HG02840 (cell line): Measurements from ENCODE around the gene PAX5.

Experiments used
- ATAC-seq: cut with Tn5 transposase; IDR thresholded peaks from one replicate; pipeline ENCODE4 v1.9.1; 2021; ENCODE audit warnings: mild to moderate bottlenecking, moderate library complexity, moderate number of reproducible peaks; ENCODE audit not compliant: unreplicated experiment, low FRiP score

The PAX5 gene

GRCh38 chr9:36842560-36843530, 191.2 kb downstream of the PAX5 start:
- no peak for ATAC-seq

GRCh38 chr9:36840898-36841536, 193.1 kb downstream of the PAX5 start:
- ATAC-seq = no peak

DNA sequence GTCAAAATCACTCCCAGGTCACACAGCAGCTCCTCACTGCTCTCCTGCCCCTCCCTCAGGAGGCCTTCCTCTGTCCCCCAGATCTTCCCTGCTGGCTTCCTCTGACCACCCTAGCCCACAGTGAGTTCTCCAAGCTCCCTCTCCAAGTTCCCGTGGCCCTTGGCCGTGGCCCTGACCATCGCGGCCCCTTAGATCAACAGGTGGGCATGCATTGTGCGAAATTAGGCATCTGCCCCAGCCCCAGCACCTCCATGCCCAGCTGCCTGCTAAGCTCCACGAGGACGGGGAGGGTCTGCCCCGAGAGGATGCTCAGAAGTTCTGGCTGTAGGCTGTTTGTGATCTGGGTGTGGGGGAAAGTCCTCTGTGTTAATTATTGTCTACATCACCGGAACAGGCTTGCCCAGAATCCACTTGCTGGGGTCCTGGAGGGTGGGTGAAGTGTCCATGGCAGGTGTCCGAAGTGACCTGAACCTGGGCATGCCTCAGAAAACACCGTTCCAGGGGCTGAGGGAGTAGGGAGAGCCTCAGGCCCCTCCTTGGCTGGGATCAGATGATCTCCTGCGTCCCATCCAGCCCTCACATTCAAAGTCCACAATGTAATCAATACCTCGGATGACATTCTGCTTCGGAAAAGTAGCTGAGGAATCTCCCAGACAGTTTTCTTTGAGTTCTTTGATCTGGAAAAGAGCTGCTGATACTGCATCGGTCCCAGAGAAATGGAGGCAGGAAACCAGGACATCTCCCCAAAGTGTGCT, 194.8 kb downstream of the PAX5 start:
- ATAC-seq = no peak

DNA sequence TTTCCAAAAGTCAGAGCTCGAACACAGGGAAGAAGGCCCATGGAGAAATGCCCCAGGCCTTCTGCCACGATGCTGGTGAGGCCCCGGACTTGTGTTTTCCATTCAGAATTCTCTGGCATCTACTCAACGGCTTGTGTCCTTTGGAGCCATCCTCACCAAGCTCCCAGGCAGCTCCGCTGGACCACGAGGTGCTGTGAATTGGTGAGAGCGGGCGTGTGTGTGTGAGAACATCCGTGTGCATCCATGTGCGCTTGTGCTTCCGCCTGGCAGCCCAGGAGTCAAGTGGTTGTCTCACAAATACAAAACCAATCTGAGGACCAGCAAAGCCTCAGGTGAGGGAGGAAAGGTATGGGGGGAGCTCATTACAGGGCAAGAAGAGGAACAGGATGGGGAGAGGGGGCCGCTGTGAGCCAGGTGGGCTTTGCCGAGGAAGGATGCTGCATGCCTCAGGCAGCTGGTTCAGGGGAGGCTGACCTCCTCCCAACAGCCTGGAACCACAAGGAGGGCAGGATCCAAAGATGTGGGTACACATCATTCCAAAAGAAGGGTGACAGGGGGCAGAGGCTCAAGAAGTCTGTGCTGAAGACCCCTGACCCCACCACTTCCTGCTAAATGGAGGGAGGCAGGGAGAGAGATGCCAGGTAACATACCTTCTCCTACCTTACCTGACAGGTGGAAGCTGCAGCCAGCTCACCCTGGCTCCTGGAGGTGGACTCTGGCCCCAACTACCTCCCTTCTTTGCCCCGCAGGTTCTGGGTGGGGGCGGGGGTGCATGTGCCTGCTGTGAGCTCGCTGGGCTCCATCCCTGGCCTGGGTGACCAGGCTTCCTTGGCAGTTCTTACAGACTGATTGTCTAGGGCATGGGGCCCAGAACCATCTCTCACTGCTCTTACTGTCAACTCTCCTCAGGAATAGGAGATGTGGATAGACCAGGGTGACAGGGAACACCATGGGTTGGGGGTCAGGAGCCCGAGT, 196.3 kb downstream of the PAX5 start:
- no peak for ATAC-seq

DNA sequence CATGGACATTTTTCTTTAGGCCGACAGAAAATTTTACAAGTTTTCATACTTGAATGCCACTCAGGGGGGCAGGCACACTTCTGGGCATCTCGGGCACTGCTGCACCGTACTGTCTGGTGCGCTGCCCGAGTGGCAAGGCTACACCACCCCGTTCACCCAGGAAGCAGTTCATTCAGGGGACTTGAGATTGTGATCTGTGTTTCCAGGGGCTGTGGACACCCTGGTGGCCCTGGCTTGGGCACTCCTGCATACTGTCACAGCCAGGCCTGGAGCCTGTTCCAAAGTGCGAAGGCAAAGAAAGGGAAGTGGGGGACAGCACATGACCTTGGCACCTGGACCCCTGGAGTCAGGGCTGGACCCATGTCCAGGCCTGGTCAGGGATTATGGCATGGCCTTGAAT, 197.6 kb downstream of the PAX5 start:
- ATAC-seq = no peak

DNA sequence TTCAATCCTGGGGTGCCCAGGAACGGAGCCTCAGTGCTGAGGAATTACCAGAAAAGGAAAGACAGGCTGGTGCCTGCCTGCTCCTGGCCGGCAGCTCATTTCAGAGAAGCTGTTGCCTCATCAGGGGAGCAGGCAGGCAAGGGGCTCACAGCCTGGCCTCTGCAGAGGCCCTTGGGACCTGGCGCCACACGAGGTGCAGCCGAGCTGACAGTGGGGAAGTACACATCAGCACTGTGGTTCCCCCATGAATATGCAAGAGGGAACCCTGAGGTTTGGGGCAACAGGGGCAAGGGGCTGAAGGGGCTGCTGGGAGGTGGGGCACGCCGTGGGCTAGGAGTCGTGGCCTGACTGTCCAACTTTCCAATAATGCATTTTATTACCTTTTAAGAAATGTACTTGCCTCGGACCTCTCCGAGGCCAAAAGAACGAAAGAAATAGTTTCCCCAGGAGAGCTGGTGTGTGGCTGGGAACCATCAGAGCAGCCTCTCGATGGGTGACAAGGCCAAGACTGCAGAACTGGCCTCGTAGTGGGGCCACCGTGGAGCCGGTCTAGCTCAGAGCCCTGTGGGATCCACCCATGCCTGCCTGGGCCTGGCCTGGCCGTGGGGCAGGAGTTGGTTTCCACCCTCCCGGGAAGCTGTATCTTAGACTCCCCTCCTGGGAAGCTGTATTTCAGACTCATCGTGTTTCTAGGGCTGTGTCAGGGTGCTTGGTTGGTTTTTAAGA, 198.6 kb downstream of the PAX5 start:
- ATAC-seq = no peak

DNA sequence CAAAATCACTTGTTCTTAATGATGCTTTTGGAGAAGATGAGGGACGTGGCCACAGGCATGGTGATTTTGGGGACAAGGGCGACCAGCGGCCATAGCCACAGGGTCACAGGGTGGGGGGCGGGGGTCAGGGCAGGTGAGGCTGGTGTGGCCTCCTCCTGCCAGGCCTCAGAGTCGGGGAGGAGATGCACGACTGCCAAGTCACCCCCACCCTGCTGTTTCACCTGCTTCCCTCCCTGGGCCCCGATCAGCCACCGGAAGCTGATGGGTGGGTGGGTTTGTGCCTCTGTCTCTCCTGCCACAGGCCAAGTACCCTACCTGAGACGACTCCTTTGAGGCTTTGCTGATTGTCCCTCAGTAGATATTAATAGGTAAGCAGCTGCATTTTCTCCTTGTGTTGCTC, 199.3 kb downstream of the PAX5 start:
- ATAC-seq = no peak

- no peak for ATAC-seq
These were observed 200.1 kb downstream of the PAX5 start for GRCh38 chr9:36833954-36834353.

- ATAC-seq = no peak
These were observed 201.8 kb downstream of the PAX5 start for GRCh38 chr9:36832164-36832795.

GRCh38 chr9:36831381-36832161, 202.5 kb downstream of the PAX5 start:
- no peak for ATAC-seq

GRCh38 chr9:36828611-36829013, 205.5 kb downstream of the PAX5 start:
- no peak for ATAC-seq

DNA sequence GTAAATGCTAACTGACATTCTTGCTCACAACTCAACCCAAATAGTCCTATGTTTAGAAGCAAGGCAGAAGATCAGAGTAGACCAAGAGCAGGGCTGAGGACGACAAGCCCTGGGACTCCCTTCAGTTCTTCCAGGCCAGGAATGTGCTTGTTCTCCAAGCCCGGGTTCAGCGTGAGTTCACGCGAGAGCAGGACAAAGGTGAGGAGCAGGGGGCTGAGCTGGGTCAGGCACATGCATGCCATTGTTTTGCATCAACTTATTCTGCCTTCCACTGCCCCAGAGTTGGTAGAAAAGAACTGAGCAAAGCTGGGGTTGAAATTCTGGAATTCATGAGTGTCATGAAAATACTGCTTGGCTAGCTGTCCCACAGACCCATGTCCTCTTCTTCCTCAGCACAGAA, 206.5 kb downstream of the PAX5 start:
- no peak for ATAC-seq

- ATAC-seq = no peak
These were observed 207.5 kb downstream of the PAX5 start for GRCh38 chr9:36826581-36826980.

GRCh38 chr9:36825179-36825578, 208.9 kb downstream of the PAX5 start:
- ATAC-seq = no peak

GRCh38 chr9:36823934-36824333, 210.1 kb downstream of the PAX5 start:
- ATAC-seq = no peak

DNA sequence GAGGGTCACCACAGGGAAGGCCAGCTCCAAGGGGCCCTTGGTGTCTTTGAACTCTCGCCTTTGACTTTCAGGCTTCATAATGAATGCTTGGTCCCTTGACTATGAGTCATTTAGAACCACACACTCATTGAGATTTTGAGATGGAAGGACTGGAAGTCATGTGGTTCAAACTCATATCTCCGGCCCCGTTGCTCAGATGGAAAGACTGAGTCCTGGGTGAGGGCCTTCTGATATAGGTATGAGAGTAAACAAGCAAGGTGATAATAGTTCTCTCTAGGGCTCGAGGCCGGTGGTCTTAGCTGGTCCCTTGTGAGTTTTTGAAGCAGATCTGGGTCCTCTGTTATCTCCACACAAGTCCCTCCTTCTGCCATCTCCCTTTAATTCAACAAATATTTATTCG, 210.6 kb downstream of the PAX5 start:
- ATAC-seq = no peak

DNA sequence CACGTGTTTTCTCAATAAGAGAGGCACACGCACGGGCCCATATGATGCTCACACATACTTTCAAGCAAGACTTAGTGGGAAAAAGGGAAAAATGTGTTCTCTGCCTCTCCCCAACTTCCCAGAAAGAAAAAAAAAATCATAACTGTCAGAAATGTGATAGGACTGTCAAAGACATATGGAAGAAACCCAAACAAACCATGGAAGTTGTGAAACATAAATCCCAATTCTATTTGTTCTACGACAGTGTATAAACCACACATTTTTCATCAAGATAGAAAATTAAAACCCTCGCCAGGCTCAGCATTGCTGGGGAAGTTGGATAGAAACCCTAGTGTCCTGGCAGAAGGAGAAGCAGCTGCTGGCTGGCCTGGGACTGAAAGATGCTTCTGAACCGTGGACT, 211.9 kb downstream of the PAX5 start:
- no peak for ATAC-seq

DNA sequence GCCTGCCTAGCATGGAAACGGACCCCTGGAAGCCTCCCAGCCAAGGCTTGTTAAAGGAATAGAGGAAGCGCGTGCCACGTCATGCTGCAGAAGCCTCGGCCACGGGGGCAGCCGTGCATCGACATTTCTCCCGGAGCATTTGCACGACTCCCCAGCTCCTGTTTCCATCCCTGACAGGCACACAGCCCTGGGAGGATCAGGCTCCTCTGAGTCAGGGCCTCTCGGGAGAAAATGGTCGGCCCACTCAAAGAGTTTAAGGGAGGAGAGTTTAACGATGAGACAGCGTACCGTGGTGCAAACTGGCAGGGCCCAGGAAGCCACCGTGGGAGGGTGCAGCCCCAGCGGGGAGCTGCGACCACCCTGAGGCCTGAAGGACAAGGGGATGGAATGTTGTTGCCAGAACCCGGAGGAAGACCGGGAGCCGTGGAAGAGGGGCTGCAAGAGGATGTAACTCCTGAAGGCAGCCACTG, 213.6 kb downstream of the PAX5 start:
- no peak for ATAC-seq
